Measurements from ENCODE around the gene CARMIL1.

- TF ChIP-seq CTCF (IDR thresholded peaks at IDR 0.05; ENCODE audit: low read depth, low read length), result no peak
- TF ChIP-seq EZH2phosphoT487 (IDR thresholded peaks at IDR 0.05; ENCODE audit: low read depth), result no peak
Observed at GRCh38 chr6:25415274-25415673, 136.1 kb downstream of the CARMIL1 start.
